ENCODE measurements around the gene SERPINI2.
"Not testable (repeated sequence)": the region's sequence is repeated elsewhere in the genome, so short reads cannot be mapped to it uniquely, and the experiment has no call there.

Gene SERPINI2

DNA sequence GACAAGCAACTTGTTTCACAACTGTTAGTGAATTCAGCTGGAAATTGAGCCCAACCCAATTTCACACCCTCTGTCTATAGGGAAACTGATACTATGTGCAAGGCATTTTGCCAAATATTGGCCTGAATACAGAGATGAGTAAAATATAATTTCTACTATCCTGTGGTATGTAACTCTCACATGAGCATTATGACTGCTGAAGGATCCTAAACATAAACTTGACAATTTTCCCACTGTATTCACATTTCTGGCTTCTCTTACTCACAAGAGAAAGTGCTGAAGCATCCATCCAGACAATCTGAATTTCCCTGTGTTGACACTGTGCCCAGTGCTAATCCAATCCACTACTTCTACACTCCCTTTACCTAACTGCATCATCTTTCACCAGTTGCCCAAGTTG is 28.4 kb downstream of the SERPINI2 start:
- no peak for DNase-seq

DNA sequence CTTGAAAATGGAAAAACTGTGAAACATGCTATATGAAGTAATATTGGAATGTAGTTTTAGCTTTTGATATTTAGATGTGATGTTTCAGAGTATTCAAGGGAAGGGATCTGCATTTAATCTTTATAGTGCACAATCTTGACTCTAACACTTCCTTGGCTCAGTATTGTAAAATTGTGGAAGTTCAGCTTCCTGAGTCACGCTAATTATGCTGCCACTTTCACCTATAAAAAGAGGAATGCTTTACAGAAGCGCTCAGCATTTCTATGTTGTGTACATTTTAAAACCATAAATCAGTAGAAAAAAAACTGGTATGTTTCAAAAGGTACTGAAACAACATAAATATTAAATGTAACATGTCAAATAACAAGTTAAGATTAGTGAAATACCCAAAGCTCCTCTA is 32.6 kb downstream of the SERPINI2 start:
- no peak for DNase-seq

DNA sequence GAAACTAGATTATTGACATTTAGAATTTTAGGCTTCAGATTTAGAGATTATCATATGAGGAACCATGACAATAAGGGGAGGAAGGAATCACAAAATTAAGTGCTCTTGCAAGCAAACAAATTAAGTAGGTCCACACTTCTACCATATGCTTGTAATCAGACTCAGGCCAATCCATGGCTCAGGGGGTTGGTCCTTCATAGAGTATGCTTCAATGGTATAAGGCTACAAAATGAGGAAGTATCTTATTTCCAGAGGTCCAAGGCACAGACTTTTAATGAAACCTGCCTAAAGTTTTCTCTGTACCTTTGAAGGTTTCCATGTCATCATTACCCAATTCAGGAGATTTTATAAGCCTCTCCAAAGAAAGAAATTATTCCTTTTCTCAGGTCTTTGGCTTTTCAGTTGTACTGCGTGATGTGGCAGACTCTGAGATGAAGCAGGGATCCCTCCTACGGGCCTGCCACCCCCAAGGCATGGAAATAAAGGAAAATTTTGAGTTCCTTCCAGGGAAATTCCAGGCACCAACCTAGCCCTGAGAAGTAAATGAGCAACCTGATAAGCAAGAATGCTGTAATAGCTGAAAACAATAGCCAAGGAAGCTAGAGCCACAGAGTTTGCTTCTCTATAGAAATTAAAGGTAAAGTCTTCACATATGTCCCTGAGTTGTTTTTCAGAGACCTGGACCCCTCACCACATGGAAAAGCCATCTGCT is 36.3 kb downstream of the SERPINI2 start:
- no peak for DNase-seq

DNA sequence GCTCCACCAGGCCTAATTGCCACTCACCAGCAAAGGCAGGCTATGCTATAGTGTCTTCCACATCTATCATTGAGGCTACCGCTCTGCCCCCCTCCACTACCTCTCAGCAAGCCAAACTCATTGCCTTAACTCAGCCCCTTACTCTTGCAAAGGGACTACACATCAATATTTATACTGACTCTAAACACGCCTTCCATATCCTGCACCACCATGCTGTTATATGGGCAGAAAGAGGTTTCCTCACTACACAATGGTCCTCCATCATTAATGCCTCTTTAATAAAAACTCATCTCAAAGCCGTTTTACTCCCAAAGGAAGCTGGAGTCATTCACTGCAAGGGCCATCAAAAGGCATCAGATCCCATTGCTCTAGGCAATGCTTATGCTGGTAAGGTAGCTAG is 46.9 kb downstream of the SERPINI2 start:
- DNase-seq = not testable (repeated sequence)

DNA sequence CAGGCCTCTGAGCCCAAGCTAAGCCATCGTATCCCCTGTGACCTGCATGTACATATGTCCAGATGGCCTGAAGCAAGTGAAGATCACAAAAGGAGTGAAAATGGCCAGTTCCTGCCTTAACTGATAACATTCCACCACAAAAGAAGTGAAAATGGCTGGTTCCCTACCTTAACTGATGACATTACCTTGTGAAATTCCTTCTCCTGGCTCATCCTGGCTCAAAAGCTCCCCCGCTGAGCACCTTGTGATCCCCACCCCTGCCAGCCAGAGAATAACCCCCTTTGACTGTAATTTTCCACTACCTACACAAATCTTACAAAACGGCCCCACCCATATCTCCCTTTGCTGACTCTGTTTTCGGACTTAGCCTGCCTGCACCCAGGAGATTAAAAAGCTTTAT is 51.4 kb downstream of the SERPINI2 start:
- not testable (repeated sequence) for DNase-seq

DNA sequence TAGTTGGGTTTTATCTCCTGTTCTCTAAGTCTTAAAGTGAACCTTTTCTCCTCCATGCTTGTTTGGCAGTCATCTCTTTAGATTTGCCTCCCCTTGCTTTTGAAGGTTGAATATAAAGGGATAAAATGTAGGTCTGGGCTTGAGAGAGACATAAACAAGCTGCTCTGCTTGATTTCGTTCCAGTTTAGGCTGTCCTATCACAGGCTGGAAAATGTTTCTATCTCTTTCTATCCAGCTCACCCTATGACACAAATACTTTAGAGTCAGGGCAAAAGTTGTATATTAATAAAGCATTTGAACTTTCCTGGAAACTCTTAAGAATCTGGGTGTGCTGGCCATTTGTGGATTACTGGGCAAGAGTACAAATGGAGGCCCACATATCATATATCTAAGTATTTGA is 64.2 kb downstream of the SERPINI2 start:
- no peak for DNase-seq

DNA sequence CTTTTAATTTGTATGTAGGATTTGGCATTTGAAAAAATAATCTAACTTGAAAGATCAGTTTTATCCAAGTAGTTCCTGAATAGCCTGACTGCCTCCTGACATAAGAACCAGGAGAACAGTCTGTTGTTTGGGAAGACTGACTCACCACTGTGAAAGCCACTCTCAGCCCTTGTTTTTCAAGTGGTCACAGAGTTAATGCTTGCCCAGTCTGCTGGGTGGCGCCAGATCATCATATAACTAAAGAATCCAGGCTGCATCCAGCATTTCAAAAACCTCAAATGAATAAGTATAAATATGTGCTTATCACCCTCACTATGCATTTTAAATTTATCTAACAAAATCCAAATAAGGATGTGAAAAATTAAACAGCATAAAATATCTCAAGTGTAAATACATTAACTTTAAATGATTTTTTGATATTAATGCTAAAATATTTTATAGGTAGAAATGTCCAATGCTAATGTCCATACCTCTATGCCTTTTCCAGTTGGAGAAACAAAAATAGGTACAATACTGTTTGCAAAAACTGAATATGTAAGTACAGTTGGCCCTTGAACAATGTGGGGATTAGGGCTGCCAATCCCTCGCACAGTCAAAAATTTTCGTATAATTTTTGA is 66.9 kb downstream of the SERPINI2 start:
- no peak for DNase-seq

DNA sequence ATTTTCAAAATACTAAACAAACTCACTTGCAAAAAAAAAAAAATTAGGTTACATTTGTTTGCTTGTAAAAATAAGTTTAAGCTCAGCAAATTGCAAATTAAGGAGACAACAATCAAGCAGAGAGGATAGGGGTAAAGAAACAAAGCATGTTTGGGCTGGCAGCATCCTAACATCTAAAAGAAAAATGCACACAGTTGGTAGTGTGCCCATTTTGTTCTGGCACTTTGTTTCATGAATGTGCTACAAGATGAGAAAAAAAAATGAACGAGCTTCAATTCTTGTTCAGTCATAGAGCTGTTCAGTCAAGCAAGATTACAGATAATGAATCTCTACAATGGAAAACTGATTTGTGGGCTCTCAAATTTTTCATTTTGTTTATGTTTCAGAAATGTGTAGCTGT is 76.0 kb downstream of the SERPINI2 start:
- no peak for DNase-seq

DNA sequence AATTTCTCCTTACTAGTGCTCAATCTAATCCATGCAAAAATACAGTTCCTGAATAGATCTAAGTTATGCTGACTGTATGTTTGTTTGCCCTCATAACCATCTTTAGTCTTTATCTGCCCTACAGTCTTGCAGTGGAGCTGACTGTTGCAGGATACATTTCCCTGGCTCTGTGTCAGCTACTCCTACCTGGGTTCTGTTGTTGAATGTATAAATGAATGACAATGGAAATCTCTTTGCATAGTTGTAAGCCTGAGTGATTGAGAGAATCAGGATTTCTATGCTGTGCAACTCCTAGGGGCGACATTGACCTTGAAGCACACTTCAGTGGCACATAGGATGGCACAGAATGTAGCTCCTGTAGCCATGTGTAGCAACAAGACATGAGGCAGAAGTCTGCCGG is 77.8 kb downstream of the SERPINI2 start:
- DNase-seq = no peak

DNA sequence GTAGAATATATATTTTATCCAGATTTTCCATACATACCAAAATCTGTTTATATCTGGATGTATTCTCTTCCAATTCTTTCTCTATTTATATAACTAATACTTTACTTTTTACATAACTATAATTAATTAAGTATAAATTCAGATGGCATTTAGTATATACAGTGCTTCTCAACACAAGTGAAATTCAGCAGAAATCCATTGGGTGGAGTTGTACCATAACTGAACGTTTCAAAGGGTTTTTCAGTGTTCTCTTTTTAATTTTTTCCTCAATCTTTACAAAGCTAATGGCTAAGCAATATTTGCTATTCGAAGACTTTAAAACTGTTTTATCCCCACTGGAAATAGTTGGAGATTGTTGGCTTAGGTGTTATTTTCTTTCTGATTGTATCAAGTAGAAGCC is 79.8 kb downstream of the SERPINI2 start:
- DNase-seq = no peak

Measured in activated CD8-positive, alpha-beta memory T cell treated with anti-CD3 and anti-CD28 coated beads, Interleukin-2, amount 50 U/mL, for 48 hours (primary cell).